Stimulated activated CD4-positive, alpha-beta T cell treated with anti-CD3 and anti-CD28 coated beads, TNF-alpha, amount 100 ng/mL, for 1 hour (primary cell): Measurements from ENCODE around the gene DCAF10.
"Not testable (repeated sequence)": the region's sequence is repeated elsewhere in the genome, so short reads cannot be mapped to it uniquely, and the experiment has no call there.

ENCODE experiments used
- DNase-seq, 3 donors: peaks; one replicate each; pipeline ENCODE4 v3.0.0-alpha.2; 2020; ENCODE audit warnings: low read depth in 3 of 3, low spot score in 1 of 3

The DCAF10 gene, protein sequence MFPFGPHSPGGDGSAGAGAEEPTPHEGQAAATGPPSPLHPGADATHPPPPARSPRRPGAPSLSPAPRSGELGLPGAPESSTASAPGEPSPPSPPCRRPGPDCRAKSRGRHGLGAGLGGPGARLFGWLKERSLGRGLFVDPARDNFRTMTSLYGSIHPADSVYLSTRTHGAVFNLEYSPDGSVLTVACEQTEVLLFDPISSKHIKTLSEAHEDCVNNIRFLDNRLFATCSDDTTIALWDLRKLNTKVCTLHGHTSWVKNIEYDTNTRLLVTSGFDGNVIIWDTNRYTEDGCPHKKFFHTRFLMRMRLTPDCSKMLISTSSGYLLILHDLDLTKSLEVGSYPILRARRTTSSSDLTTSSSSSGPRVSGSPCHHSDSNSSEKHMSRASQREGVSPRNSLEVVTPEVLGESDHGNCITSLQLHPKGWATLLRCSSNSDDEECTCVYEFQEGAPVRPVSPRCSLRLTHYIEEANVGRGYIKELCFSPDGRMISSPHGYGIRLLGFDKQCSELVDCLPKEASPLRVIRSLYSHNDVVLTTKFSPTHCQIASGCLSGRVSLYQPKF

DNA sequence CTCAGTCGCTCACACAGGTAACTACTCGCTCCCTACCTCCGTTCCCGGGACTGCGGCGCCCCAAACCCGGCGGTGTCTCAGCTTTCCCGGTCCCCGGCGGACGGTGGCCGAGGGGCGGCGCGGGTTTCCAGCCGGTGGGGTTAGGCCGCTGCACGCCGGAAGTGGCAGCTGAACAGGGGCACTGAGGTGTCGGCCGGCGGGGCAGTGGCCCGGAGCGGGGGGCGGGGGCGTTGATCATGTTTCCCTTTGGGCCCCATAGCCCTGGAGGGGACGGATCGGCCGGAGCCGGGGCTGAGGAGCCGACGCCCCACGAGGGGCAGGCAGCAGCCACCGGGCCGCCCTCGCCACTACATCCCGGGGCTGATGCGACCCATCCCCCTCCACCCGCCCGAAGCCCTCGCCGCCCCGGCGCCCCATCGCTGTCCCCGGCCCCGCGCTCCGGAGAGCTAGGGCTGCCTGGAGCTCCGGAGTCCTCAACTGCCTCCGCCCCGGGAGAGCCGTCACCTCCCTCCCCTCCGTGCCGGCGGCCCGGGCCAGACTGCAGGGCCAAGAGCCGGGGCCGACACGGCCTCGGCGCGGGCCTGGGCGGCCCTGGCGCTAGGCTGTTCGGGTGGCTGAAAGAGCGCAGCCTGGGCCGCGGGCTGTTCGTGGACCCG is at the start of gene DCAF10:
Gene DCAF10, plus strand, starts transcription at position 167 of the 656 bp plus-strand sequence. Its CDS starts 70 bp downstream, at position 237.
- DNase-seq, result peak; percentile 62 to 94 (median 76)

DNA sequence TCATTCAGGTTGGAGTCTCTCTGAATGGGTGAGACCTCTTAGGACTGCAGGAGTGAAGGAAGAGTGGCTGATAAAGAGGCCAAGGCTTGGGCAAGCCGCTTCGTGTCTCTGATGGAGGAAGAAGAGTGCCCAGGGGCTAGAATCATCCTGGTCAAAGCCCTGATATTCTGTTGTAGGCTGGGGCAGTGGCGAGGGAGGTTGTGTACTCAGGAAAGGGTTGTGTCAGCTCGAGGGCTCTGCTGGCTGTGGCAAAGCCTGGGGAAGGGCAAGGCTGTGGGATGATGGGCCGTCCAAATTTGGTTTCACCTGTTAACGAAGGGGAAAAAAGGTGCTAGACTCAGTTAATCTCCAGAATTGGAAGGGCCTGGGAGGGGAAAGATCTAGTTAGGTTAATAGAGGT is 49.4 kb upstream of the DCAF10 start:
- DNase-seq, result no peak

DNA sequence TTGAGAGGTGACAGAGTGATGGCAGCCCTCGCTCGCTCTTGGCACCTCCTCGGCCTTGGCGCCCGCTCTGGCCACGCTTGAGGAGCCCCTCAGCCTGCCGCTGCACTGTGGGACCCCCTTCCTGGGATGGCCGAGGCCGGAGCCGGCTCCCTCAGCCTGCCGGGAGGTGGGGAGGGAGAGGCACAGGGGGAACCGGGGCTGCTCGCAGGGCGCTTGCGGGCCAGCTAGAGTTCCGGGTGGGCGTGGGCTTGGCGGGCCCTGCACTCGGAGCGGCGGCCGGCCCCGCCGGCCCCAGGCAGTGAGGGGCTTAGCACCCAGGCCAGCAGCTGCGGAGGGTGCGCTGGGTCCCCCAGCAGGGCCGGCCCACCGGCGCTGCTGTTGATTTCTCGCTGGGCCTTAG is 48.9 kb upstream of the DCAF10 start:
- not testable (repeated sequence) for DNase-seq

DNA sequence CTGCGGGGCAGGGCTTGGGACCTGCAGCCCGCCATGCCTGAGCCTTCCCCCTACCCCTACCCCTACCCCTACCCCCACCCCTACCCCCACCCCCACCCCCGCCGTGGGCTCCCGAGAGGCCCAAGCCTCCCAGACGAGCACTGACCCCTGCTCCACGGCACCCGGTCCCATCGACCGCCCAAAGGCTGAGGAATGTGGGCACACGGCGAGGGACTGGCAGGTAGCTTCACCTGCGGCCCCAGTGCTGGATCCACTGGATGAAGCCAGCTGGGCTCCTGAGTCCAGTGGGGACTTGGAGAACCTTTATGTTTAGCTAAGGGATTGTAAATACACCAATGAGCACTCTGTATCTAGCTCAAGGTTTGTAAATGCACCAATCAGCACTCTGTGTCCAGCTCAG is 48.5 kb upstream of the DCAF10 start:
- not testable (repeated sequence) for DNase-seq

DNA sequence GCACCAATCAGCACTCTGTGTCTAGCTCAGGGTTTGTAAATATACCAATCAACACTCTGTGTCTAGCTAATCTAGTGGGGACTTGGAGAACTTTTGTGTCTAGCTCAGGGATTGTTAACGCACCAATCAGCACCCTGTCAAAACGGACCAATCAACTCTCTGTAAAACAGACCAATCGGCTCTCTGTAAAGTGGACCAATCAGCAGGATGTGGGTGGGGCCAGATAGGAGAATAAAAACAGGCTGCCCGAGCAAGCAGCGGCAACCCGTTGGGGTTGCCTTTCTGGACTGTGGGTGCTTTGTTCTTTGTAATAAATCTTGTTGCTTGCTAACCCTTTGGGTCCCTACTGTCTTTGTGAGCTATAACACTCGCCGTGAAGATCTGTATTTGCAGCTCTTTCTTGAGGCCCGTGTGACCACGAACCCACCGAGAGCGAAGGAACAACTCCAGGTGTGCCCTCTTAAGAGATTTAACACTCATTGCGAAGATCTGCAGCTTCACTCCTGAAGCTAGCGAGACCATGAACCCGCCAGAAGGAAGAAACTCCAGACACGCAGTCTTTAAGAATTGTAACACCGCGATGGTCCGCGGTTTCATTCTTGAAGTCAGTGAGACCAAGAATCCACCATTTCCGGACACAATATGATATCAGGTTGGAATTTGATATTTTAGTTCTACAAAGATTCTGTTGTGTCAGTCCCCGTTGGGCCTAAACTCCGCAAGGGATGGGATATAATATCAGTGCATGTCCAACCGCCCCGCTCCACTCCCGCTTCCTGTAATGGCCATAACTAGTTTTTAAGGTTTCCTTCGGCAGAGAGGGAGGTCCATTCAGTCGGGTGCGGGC is 47.7 kb upstream of the DCAF10 start:
- no peak for DNase-seq

DNA sequence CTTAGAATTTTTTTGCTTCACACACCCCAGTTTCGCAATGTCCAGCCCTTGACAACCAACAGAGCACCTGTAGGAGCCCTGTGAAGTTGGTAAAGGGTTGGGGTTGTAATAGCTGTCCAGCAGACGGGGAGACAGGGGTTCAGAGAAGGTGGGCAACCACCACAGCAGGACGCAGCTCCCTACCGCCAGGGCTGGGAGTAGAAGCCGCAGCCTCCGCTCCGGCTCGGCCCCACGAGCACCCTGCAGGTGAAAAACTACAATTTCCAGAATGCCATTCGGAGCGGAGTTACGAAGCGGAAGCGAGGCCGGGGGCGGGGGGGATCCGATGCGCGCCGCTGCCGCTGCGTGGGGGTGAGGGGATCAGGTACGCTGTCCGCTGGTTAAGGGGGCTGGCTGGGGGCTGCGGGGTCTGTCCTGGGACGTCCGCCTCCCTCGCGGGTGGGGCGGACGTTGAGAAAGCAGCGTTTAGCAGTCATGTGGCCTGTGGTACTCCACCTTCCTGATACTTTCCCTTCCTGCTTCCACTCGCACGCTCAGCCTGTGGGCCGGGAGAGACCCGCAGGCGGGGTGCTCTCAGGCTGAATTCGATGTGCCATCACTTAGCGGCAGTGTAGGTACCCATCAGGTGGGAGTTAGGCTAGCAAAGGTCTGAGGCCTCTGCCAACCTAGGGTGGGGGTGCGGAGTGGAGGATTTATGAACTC is 47.0 kb upstream of the DCAF10 start, which contains the start of gene TRMT10B:
Gene TRMT10B, plus strand, starts transcription at position 317 of the 702 bp plus-strand sequence. CDS start 8,127 bp downstream, outside the sequence.
- DNase-seq, result peak; percentile 8 to 65 (median 44)

DNA sequence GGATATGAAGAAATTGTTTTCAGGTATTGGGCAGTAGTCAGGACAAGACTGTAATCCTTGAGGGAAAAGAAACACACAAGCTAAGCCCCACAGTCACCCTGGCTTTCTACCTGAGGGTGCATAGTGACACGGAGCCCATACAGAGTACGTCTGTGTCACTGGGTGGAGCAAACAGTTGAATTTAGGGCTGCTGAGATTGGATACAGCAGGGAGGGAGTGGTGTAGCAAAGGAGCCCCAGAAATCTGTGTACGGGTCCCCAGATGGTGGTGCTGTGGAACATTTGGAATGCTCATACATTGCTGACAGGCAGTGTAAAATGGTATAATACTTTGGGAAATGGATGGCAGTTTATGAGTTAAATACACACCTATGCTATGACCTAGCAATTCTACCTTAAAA is 41.9 kb upstream of the DCAF10 start:
- DNase-seq, result no peak

DNA sequence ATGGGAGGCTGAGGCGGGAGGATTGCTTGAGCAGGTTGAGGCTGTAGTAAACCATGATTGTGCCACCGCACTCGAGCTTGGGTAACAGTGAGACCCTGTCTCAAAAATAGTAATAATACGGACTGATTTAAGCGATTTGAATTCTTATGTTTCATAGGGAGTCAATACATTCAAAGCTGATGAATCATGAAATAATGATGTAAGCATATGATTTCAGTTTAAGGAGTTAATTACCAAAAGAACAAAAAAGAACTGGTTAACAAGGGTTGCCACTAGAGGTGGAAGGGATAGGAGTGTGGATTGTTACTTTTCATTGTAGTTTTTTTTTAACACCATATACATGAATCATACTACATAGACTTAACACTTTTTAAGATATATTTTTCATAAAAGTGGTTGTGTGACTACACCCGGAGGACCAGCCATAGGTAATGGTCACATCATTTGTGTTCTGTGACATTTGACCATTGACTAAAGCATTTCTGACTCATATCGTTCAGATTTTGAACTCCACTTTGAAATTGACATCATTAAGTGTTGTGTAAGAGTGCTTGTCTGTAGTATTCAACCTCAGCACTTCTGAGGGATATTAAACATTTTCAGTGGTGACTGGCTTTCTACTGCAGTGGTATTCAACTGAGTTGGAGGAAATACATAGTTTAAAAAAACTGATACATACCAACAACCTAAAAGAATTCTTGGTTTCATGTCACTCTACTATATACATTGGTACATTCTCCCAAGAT is 40.0 kb upstream of the DCAF10 start:
- DNase-seq, result no peak

DNA sequence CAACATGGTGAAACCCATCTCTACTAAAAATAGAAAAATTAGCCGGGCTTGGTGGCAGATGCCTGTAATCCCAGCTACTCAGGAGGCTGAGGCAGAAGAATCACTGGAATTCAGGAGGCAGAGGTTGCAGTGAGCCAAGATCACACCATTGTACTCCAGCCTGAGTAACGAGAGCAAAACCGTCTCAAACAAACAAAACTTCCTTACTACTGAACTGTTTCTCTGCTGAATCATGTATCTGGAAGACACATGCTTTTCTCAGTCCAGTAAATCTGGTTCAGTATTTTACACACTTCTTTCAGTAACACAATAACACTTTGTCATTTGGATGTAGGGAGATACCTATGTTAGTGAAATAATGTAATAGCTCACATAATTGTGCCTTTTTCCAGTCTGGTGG is 39.1 kb upstream of the DCAF10 start:
- DNase-seq, result no peak

DNA sequence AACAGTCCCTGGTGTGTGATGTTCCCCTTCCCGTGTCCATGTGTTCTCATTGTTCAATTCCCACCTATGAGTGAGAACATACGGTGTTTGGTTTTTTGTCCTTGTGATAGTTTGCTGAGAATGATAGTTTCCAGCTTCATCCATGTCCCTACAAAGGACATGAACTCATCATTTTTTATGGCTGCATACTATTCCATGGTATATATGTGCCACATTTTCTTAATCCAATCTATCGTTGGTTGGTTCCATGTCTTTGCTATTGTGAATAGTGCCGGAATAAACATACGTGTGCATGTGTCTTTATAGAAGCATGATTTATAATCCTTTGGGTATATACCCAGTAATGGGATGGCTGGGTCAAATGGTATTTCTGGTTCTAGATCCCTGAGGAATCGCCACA is 35.3 kb upstream of the DCAF10 start:
- DNase-seq, result not testable (repeated sequence)

DNA sequence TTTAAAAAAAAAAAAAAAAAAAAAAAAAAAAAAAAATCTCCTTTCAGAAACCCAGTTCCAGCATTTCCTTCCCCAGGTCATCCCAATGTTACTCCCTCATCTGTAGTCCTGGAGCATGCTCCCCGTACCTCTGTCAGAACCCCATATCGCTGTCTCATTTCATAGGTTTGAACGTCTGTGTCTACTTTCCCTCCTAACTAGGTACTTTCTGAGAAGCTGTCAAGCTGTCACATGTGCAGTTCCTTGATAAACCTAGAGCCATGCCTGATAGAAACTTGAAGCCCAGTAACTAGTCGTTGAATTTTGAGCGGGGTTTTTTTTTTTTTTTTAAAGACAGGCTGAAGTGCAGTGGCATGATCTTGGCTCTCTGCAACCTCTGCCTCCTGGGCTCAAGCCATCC is 31.3 kb upstream of the DCAF10 start:
- DNase-seq, result no peak

DNA sequence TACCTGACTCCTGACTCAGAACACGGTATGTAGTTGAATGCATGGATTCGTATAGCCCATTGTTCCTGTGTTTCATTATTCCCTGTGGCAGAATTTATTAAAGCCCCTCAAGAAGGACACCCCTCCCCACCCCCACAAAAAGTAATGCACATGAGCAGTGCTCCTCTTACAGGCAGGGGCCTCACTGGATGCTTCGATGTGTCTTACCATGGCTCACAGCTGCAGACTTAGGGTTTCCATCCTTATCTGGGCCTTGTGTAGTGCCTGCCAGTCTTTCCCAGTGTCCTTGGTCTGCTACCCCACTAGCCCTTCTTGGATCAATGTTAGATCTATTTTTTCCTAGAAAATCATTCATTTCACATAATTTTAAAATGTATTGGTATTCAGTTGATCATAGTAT is 30.6 kb upstream of the DCAF10 start:
- no peak for DNase-seq

DNA sequence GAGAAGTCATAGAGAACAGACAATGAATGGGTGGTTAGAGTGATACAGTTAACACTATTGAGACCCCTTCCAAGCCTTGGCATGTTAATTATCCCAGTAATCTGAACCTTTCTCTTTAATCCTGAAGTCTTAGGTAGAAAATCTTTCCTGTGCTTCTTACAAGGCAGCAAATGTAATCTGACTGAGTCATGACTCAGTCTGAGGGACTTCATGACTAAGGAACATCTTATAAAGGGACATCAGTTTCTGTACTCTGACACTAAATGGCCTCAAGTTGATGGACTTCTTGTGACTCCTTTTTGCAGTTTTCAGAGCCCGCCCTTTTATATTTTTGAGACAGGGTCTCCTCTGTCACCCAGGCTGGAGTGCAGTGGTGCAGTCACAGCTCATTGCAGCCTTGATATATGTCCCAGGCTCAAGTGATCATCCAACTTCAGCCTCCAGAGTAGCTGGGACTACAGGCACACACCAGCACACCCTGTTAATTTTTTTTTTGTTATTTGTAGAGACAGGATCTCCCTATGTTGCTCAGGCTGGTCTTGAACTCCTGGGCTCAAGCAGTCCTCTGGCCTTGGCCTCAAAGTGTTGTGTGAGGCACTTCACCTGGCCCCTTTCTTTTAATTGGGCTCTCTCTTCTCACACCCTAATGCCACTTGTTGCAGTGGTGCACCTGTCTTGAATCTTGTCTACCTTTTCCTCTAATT is 25.2 kb upstream of the DCAF10 start:
- no peak for DNase-seq

DNA sequence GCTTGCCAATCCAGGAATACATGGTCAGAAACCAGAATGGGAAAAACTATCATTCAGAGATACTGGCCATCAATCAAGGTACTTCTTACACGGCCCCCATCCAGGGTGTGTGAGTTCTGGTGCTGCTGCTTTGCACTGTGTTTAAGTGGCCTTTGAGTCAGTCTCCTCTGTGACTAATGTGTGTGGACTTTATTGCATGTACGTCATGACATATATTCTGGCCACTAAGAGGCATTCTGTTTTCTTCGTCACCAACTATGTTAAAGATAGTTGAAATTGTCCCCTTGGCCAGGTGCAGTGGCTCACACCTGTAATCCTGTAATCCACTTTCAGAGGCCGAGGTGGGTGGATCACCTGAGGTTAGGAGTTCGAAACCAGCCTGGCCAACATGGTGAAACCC is 24.3 kb upstream of the DCAF10 start:
- no peak for DNase-seq

DNA sequence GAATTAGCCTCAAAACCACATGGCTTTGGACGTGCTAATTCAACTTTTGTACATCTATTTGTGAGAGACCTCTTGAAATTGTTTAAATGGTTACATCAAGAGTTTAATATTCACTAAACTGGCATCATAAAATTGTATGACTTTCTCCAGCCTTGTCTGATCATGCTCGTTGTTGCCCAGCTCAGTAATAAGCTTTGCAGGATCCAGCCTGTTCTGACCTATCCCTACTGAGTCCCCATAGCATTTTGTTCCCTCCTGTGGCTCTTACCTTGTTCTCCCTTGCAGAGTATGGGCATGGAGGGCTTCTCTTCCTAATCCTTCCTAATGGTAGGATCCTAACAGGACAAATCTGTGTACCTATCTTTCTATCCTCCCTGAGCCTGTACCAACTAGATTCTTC is 22.1 kb upstream of the DCAF10 start:
- DNase-seq, result no peak

DNA sequence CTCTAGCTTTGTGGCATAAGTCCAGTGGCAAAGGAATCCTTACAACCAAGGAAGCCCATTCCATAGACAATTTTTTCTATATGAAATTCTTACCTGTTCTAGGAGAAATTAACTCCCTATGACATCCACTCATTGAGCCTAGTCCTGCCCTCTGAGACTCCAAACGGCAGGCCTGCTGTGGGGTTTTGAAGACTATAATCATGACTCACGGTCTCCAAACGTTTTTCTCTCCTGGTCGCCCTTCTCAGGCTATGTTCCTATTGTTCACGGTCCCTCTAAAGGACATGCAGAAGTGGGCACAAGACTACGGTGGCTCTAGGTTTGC is 16.3 kb upstream of the DCAF10 start:
- no peak for DNase-seq

DNA sequence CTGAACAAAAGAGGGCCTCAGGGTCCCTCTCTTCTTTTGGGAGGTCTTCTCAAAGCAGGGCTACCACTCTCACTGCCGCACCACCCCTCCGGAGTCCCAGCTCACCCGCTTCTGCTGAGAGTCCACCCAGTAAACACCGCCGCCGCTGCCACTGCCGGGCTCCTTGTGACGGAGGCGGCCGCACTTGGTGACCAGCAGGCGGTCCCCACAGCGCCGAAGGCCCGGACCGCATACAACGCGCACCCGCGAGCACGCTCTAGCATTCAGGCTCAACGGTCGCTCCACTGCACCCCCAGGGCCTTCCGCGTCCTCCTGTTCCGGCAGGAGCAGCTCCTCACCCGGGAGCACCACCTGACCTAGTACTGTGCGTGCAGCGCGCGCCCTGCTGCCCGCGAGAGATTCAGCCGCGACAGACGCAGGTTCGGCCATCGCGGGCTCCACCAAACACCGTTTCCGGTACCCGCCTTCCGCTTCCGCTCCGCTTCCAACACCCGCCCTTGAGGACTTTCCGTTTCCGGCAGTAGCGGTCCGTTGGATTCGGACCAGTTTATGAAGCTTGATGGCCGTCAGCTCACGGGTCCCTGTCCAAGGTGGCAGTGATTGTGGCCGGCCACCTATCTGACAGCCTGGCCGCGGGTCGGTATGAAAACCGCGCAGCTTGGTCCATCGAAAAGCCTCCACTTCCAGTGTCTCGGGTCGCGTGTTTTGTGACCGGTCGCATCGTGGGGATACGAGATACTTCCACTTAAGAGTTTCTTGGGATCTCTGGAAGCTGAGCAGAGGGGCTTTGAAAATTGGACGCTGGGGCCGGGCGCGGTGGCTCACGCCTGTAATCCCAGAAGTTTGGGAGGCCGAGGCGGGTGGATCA is 15.7 kb upstream of the DCAF10 start, which contains the start of gene EXOSC3:
Gene EXOSC3, minus strand, starts transcription at position 449 of the 868 bp plus-strand sequence. Its CDS starts 20 bp downstream, at position 429.
- peak; percentile 41 to 72 (median 62) for DNase-seq

DNA sequence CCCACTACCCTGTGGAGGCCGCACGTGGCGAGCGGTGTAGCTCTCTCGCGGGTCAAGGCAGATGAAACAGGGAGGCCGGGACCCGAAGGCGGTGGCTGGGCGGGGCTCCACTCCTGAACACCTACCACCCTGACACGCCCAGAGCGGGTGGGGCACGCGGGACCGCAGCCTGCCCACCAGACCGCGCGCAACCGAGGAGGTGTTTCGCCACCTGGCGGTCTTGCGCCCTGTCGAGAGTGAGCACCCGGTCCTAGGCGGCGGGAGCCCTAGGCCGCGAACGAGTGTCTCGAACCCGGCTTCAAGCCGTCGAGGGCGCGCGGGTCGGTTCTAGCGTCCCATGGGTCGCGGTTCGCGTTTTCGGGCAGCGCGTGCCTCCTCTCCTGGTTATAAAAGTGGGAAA is 13.5 kb upstream of the DCAF10 start:
- DNase-seq, result no peak
